Epithelial cell of proximal tubule (primary cell): ENCODE results near the gene ADAMTSL1. TPM values are rescaled to one million over a fixed set of nuclear protein-coding genes. Genes with fewer than 3 reads are reported as not detected.

Source experiments
- DNase-seq: peaks from one replicate; pipeline ENCODE4 v3.0.0-alpha.2; 2011; ENCODE audit warnings: low read depth
- H3K4me3 ChIP-seq: 2 replicates; pipeline ENCODE4 v1.5.1; 2011; ENCODE audit warnings: low read depth, mild to moderate bottlenecking, low read length
- CTCF ChIP-seq: conservative IDR thresholded peaks from 2 replicates; pipeline ENCODE4 v1.5.1; 2012; ENCODE audit warnings: low read depth, mild to moderate bottlenecking, low read length
- total RNA-seq: library from RNA; depleted of rRNA; stranded (reverse); fragments of >200 nt; gene quantifications from 2 replicates; pipeline ENCODE4 v1.2.3, GENCODE V29; 2015

ADAMTSL1 gene
- total RNA-seq, 1 donor from 2014 or later = 2.8 TPM

DNA sequence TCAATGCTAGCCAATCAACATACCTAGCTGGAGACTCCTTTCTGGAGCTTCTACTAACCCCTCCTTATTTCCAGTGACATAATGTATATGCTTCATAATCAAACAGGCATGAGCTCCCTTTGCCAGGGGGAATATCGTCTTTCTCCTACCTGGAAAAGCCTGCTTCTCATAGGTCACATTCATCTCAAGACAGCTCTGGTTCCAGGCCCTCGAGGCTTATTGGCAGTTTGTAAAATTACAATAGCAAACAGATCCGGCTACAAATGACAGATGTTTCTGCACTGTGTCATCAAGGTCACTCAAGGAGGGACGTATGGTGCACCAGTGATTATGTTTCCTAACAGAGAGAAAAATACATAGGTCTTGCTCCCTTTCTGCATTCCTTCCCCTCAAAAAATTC lies 419.1 kb downstream of the ADAMTSL1 start:
- no peak for TF ChIP-seq CTCF
- H3K4me3 ChIP-seq = no peak overlapping the region
- no peak for DNase-seq

GRCh38 chr9:18893491-18893890 lies 419.5 kb downstream of the ADAMTSL1 start:
- TF ChIP-seq CTCF = no peak
- H3K4me3 ChIP-seq = no peak overlapping the region
- no peak for DNase-seq

DNA sequence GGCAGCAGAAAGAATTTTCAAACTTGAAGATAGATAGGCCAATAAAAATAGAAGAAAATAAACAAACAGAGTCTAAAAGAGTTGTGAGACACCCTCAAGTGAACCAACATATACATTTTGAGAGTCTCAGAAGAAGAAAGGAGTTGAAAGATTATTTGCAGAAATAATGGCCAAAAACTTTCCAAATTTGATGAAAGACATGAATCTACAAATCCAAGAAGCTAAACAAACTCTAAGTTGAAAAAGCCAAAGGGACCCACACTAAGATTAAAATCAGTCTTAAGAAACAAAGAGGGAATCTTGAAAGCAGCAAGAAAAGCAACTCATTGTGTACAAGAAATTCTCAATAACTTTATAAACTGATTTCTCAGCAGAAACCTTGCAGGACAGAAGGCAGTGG lies 422.1 kb downstream of the ADAMTSL1 start:
- no peak overlapping the region for H3K4me3 ChIP-seq
- DNase-seq = no peak
- TF ChIP-seq CTCF = no peak

- no peak for DNase-seq
- H3K4me3 ChIP-seq = no peak overlapping the region
- no peak for TF ChIP-seq CTCF
These were observed 422.7 kb downstream of the ADAMTSL1 start for GRCh38 chr9:18896531-18897179.

- no peak for DNase-seq
- TF ChIP-seq CTCF = no peak
- H3K4me3 ChIP-seq = no peak overlapping the region
These were observed 429.5 kb downstream of the ADAMTSL1 start for GRCh38 chr9:18903450-18903849.

DNA sequence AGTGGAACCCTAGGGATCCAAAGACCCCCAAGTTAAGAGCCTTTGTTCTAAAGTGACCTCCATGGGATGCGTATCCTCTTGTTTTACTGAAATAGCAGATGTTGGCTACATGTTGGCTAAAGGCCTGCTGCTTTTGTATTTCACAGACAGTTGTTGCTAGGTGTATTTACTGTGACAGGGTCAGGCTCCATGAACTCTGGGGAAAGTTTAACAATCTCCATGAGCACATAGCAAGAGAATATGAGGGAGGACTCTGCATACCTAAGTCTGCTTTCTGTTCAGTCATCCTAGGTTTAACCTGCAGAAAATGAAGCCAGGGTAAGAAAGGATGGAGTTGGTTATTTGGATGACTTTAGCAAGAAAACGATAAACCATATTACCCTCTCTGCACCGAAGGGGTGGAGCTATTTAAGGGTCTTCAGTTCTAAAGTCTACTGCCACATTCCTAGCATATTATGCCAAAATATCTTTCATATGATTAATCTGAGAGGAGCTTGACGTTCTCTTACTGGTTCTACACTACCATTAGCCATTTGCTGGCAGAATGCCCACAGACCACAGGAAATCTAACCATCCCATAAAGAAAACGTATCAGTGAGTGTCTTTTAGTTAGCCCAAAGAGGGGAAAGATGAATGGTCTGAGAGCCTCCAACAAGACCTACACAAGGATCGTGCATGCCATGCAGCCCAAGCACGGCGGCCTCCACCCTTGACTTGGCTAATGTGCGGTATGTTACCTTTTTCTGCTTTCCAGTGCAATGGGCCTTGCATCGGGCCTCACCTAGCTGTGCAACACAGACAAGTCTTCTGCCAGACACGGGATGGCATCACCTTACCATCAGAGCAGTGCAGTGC lies 431.3 kb downstream of the ADAMTSL1 start:
- DNase-seq = no peak
- H3K4me3 ChIP-seq = no peak overlapping the region
- TF ChIP-seq CTCF = no peak
